ENCODE data around the gene CARMIL3. TPM values are rescaled to one million over a fixed set of nuclear protein-coding genes. Genes with fewer than 3 reads are reported as not detected.

Gene CARMIL3
- total RNA-seq = under 1 TPM in 3 of 4 donors, not detected in 1; 0.17 to 0.33 (median 0.22) TPM

GRCh38 chr14:24051789-24052655 lies at the start of gene CARMIL3:
TSS of gene CARMIL3 (plus strand) at chr14:24052009. CDS start at chr14:24052154, 145 bp downstream.
- TF ChIP-seq CTCF (IDR thresholded peaks at IDR 0.05; ENCODE audit: low read depth) = no peak

GRCh38 chr14:24011051-24011450 lies 40.8 kb upstream of the CARMIL3 start:
- no peak for TF ChIP-seq CTCF (IDR thresholded peaks at IDR 0.05; ENCODE audit: low read depth)

- no peak for TF ChIP-seq CTCF (IDR thresholded peaks at IDR 0.05; ENCODE audit: low read depth)
Observed at GRCh38 chr14:24013654-24014514, 37.9 kb upstream of the CARMIL3 start.

- TF ChIP-seq CTCF (IDR thresholded peaks at IDR 0.05; ENCODE audit: low read depth) = no peak
Observed at GRCh38 chr14:24032727-24033418, 18.9 kb upstream of the CARMIL3 start.

- TF ChIP-seq CTCF (IDR thresholded peaks at IDR 0.05; ENCODE audit: low read depth) = no peak
Observed at GRCh38 chr14:24036169-24036962, 15.4 kb upstream of the CARMIL3 start.

- TF ChIP-seq CTCF (IDR thresholded peaks at IDR 0.05; ENCODE audit: low read depth) = no peak
Observed at GRCh38 chr14:24037658-24038037, 14.2 kb upstream of the CARMIL3 start.
